Measurements from ENCODE around the gene ACOXL.
A peak's percentile ranks its signal among the peaks of the same experiment; 100 is the strongest.

ACOXL gene

DNA sequence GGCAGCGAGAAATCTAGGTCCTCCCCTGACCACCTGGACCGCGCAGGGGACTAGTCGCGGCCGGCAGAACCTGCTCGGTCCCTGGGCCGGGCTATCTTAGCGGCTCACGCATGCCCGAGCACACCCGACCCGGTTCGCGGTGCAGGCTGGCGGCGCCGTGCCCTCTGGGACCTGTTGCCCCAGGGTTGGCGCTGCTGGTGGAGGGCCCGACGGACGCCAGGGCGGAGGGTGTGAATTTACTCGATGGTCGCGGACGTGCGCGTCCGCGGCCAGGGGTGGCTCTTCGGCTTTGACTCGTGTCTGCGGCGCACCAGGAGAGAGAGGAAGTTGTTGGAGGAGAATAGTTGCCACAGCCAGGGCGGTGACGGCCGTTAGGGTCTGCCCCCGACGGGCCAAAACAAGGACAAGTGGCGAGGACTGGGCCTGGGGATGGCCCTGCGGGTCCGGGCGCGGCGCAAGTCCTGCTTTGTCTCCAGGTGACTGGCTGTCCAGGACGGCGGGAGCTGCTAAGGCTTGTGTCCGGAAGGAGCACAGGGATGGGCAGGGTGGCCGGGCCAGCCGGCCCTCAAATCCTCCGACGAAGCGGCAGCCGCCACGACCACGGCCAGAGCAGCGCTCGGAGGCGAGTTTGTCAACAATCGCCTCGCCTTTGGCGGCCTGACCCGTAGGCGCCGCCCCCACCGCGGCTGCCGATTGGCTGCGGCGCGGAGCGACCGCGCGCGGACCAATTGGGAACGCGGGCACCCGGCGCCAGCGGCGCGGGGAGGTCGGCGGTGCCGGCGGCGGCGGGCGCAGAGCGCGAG is 389.7 kb downstream of the ACOXL start:
- H3K4me3 ChIP-seq (ENCODE audit: low read depth, low read length): peak overlapping the region; percentile 86
- peak; percentile 54 for DNase-seq (ENCODE audit: low read depth)
- TF ChIP-seq, protein P1, sequence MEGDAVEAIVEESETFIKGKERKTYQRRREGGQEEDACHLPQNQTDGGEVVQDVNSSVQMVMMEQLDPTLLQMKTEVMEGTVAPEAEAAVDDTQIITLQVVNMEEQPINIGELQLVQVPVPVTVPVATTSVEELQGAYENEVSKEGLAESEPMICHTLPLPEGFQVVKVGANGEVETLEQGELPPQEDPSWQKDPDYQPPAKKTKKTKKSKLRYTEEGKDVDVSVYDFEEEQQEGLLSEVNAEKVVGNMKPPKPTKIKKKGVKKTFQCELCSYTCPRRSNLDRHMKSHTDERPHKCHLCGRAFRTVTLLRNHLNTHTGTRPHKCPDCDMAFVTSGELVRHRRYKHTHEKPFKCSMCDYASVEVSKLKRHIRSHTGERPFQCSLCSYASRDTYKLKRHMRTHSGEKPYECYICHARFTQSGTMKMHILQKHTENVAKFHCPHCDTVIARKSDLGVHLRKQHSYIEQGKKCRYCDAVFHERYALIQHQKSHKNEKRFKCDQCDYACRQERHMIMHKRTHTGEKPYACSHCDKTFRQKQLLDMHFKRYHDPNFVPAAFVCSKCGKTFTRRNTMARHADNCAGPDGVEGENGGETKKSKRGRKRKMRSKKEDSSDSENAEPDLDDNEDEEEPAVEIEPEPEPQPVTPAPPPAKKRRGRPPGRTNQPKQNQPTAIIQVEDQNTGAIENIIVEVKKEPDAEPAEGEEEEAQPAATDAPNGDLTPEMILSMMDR (IDR thresholded peaks at IDR 0.05; ENCODE audit: control insufficient read depth, extremely low read depth, insufficient read depth): no peak

DNA sequence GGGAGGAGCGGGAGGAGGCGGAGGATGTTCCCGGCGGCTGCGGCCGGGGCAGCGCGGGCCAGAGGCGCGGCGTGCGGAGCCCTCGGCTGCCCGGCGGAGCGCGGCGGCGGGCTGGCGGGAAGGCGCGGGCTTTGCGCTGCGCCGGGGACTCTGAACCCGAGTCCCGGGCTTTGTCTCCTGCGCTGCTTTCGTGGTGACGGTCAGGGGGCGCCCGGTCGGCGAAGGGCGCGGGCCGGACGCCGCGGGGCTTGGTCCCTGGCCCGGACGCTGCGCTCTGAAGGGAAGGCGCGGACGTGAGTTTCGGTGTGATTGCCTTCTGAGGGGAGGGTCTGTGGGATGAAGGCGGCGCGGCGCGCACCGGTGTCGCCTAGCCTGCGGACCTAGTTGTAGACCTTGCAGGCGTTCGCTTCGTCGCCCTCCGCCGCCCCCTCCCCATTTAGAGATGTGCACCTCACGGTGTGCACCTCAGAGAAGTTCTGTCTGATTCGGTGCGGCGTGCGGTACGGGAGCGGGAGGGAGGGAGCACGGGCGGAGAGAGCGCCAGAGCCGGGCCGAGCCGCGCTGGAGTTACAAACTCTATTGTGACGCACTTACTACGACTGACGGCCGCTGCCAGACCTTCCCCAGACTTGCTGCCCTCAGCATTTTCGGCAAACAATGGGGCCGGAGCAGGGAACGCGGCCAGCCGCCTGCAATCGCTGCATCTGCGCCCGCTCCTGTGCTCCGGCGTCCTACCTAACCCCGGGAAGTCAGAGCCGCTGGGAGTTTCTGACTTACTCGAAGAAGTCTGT is 390.5 kb downstream of the ACOXL start:
- peak; percentile 70 for DNase-seq (ENCODE audit: low read depth)
- TF ChIP-seq, protein P1 (IDR thresholded peaks at IDR 0.05; ENCODE audit: control insufficient read depth, extremely low read depth, insufficient read depth): no peak
- H3K4me3 ChIP-seq (ENCODE audit: low read depth, low read length): peak overlapping the region; percentile 84

DNA sequence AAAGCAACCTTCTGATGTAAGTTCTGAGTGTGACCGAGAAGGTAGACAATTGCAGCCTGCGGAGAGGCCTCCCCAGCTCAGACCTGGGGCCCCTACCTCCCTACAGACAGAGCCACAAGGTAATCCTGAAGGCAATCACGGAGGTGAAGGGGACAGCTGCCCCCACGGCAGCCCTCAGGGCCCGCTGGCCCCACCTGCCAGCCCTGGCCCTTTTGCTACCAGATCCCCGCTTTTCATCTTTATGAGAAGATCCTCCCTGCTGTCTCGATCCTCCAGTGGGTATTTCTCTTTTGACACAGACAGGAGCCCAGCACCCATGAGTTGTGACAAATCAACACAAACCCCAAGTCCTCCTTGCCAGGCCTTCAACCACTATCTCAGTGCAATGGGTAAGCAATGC is 391.4 kb downstream of the ACOXL start:
- TF ChIP-seq, protein P1 (IDR thresholded peaks at IDR 0.05; ENCODE audit: control insufficient read depth, extremely low read depth, insufficient read depth): no peak
- H3K4me3 ChIP-seq (ENCODE audit: low read depth, low read length): peak overlapping the region; percentile 84
- DNase-seq (ENCODE audit: low read depth): no peak

DNA sequence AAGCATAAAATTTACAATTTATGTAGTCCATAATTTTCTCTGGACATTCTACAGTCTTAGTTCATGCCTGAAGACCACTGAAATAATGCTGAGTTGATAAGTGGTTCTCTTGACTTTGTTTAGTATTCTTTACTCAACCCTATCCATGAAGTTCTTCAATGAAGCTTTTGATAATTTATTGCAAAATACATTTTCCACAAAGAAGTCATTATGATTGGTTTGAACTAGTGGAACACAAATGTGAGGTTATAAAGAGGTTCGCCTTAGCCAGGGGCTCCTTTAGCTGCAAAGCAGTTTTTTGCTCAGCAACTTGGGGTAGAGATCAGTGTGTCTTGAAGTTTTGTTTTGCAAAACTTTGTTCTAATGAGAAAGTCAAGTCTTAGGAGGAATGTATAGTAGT is 394.2 kb downstream of the ACOXL start:
- DNase-seq (ENCODE audit: low read depth): no peak
- H3K4me3 ChIP-seq (ENCODE audit: low read depth, low read length): no peak overlapping the region
- TF ChIP-seq, protein P1 (IDR thresholded peaks at IDR 0.05; ENCODE audit: control insufficient read depth, extremely low read depth, insufficient read depth): no peak

DNA sequence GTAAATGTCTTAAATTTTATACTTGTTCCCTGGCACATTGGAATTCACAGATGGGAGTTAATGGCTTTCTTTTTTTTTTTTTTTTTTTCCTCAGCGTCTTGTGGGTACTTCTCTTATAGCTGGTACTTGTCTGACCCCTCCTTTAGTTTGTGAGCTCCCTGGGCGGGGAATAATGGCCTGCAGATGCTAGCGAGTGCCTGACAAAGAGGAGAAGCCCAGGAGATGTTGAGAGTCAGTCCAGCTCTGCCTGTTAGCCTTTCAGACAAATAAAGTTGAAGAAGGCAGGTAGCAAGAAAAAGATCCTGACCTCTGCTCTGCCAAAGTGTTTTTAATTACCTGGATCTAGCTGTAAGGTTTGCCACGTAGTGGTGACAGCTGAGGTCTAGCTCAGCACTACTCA is 395.0 kb downstream of the ACOXL start:
- DNase-seq (ENCODE audit: low read depth): no peak
- TF ChIP-seq, protein P1 (IDR thresholded peaks at IDR 0.05; ENCODE audit: control insufficient read depth, extremely low read depth, insufficient read depth): no peak
- no peak overlapping the region for H3K4me3 ChIP-seq (ENCODE audit: low read depth, low read length)

DNA sequence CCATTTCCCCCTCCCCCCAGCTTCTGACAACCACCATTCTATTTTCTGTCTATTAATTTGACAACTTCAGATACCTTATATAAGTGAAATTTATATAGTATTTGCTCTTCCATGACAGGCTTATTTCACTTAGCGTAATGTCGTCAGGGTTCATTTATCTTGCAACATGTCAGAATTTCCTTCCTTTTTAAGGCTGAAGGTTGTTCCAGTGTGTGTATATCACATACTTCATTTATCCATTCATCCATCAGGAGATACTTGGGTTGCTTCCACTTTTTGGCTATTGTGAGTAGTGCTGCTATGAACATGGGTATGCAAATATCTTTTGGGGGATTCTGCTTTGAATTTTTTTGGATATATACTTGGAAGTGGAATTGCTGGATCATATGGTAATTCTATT is 395.7 kb downstream of the ACOXL start:
- no peak overlapping the region for H3K4me3 ChIP-seq (ENCODE audit: low read depth, low read length)
- DNase-seq (ENCODE audit: low read depth): no peak
- TF ChIP-seq, protein P1 (IDR thresholded peaks at IDR 0.05; ENCODE audit: control insufficient read depth, extremely low read depth, insufficient read depth): no peak

All from LNCaP clone FGC (cell line).